WERI-Rb-1 (cell line): ENCODE results near the gene TNFRSF19.

ENCODE experiments used
- DNase-seq: peaks from one replicate; pipeline ENCODE4 v3.0.0-alpha.2; 2020
- H3K27ac ChIP-seq: fragments of 250-450 bp; sonication (Bioruptor Pico); 2 replicates; pipeline ENCODE4 v1.5.1; 2020; ENCODE audit warnings: mild to moderate bottlenecking, moderate library complexity
- H3K27me3 ChIP-seq: fragments of 250-450 bp; sonication (Bioruptor Pico); 2 replicates; pipeline ENCODE4 v1.5.1; 2021; ENCODE audit warnings: mild to moderate bottlenecking, low read depth, moderate library complexity; ENCODE audit not compliant: insufficient read depth, severe bottlenecking
- H3K36me3 ChIP-seq: fragments of 250-450 bp; sonication (Bioruptor Pico); 2 replicates; pipeline ENCODE4 v1.5.1; 2020; ENCODE audit warnings: mild to moderate bottlenecking, moderate library complexity
- H3K4me3 ChIP-seq: 2 replicates; pipeline ENCODE4 v1.5.1; 2011; ENCODE audit warnings: low read depth, mild to moderate bottlenecking, control low read depth, low read length
- H3K9me3 ChIP-seq: fragments of 250-450 bp; sonication (Bioruptor Pico); 2 replicates; pipeline ENCODE4 v1.5.1; 2021; ENCODE audit warnings: mild to moderate bottlenecking, moderate library complexity; ENCODE audit not compliant: severe bottlenecking
- CTCF ChIP-seq: IDR thresholded peaks from 2 replicates; pipeline ENCODE4 v1.5.1; 2011; ENCODE audit warnings: low read depth, mild to moderate bottlenecking, control low read depth, inconsistent platforms, low read length

Gene TNFRSF19

DNA sequence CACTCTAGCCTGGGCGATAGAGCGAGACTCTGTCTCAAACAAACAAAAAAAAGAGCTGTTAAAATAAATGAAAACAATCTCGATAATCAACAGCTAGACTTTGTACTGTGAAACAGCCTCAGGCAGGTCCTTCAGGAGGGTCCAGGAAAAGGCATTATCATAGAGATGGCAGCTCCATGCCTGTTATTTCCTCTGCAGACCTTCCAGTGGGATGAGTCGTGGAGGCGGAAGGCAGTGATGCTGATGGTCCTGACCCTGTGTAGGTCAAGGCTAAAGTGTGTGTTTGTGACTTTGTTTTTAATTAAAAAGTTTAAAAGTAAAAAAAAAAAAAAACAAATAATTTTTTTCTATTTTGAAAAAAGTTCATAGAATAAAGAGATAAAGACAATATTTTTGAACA lies 117.4 kb downstream of the TNFRSF19 start:
- TF ChIP-seq CTCF: no peak

GRCh38 chr13:23688336-23688735 lies 118.1 kb downstream of the TNFRSF19 start:
- no peak for DNase-seq
- H3K36me3 ChIP-seq: no peaks in the 10 kb centered on the region
- no peak overlapping the region for H3K4me3 ChIP-seq
- no peak overlapping the region for H3K27ac ChIP-seq
- TF ChIP-seq CTCF: no peak
- H3K27me3 ChIP-seq: no peaks in the 10 kb centered on the region
- peaks cover 4% of the 10 kb centered on the region for H3K9me3 ChIP-seq

More for the DNA sequence above, 117.4 kb downstream of the TNFRSF19 start:
- H3K27ac ChIP-seq: no peak overlapping the region
- no peak overlapping the region for H3K4me3 ChIP-seq
- H3K36me3 ChIP-seq: no peaks in the 10 kb centered on the region
- no peaks in the 10 kb centered on the region for H3K27me3 ChIP-seq
- no peak for DNase-seq
- H3K9me3 ChIP-seq: peaks cover 4% of the 10 kb centered on the region

DNA sequence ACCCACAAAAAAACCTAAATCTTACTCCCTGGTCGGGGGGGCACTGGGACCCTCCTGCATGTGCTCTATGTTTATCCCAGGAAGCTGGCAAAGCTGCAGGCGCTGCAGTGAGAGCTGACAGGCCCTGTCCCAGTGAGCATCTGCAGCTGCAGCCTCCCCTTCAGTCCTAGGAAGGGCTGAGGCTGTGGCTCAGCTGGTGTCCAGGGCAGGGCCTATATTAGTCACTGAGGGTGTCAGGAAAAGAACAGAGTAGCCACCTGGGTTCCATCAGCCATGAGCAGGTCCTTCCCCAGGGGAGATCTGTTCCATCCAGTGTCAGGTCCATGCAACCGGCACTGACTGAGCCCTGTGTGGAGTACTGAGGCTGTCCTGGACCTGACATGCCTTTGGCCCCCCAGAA lies 120.5 kb downstream of the TNFRSF19 start:
- no peak overlapping the region for H3K27ac ChIP-seq
- no peak overlapping the region for H3K4me3 ChIP-seq
- no peaks in the 10 kb centered on the region for H3K27me3 ChIP-seq
- no peak for DNase-seq
- H3K9me3 ChIP-seq: no peaks in the 10 kb centered on the region
- no peaks in the 10 kb centered on the region for H3K36me3 ChIP-seq
- TF ChIP-seq CTCF: no peak

GRCh38 chr13:23692816-23693215 lies 122.6 kb downstream of the TNFRSF19 start:
- Histone ChIP-seq H3K27ac (no peak overlapping the region), H3K4me3 (no peak overlapping the region), H3K9me3 (no peaks in the 10 kb centered on the region), H3K27me3 (no peaks in the 10 kb centered on the region), H3K36me3 (no peaks in the 10 kb centered on the region)
- DNase-seq: no peak
- TF ChIP-seq CTCF: no peak

DNA sequence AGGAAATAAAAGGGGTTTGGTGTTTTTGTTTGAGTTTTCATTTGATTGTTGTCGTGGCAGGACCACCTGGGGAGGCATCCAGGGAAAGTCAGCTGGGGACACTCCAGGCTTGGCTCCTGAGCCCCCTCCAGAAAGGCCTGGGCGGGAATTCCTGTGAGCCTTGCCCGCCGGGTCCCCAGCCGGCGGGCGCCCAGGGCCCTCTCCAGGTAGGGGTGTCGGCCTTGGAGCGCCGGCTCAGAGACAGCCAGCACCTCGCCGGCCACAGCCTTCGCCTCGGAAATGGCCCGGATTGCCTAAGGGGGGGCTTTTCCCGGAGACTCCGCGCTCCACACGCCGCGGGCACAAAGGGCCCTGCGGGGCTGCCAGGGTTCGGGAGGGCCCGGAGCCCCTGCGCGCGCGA lies 125.0 kb downstream of the TNFRSF19 start:
- Histone ChIP-seq H3K9me3 (no peaks in the 10 kb centered on the region), H3K4me3 (no peak overlapping the region), H3K27ac (no peak overlapping the region), H3K27me3 (no peaks in the 10 kb centered on the region), H3K36me3 (no peaks in the 10 kb centered on the region)
- DNase-seq: no peak
- no peak for TF ChIP-seq CTCF

DNA sequence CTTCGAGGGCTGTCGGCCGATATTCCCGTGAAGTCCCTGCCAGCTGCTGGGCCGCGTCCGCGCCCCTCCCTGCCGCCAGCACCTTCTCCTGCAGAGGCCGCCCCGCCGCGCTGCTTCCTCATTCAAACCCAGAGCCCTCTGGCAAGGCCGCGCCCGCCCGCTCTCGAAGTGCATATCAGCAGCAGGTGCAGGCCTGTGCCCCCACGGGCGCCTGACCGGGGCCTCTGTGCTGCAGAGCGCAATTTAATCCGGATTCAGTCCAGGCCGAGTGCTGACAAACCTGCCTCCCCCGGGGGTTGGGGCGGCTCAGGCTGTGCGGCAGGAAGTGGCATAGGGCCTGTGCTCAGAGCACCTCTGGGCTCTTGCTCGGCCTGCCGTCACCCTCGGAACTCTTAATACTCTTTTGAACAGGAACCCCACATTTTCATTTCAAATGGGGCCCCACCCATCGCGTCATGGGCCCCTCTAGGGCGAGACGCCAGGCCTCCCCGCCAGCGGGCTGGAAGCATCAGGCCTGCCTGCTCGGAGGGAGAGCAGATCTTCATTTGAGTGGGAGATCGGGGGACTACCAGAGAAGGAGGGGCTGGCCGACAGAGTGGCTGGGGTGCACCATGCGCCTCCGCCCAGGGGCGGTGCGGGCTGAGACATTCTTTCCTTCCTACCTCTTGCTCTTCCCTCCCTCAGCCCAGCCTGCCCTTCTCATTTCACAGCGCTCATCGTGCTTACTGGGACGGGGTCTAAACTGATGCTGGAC lies 125.7 kb downstream of the TNFRSF19 start:
- TF ChIP-seq CTCF: no peak
- peak; percentile 65 for DNase-seq
- H3K36me3 ChIP-seq: no peaks in the 10 kb centered on the region
- H3K27ac ChIP-seq: no peak overlapping the region
- no peak overlapping the region for H3K4me3 ChIP-seq
- H3K27me3 ChIP-seq: no peaks in the 10 kb centered on the region
- H3K9me3 ChIP-seq: no peaks in the 10 kb centered on the region
